ENCODE measurements around the gene TYRP1.

Gene TYRP1

GRCh38 chr9:12680757-12681156, 12.4 kb upstream of the TYRP1 start:
- Histone ChIP-seq H2BK120ac (ENCODE audit: low read depth, low read length) (no peak overlapping the region), H3K36me3 (replicated peaks in 1 of 2; ENCODE audit: control insufficient read depth in 2 of 2, insufficient read depth in 2 of 2, low read length in 2 of 2) (no peaks in the 10 kb centered on the region), H3K18ac (ENCODE audit: low read length) (no peak overlapping the region), H4K91ac (ENCODE audit: low read depth, low read length, poor library complexity) (no peak overlapping the region), H3K27ac (replicated peaks; ENCODE audit: low read length) (no peak overlapping the region), H3K14ac (ENCODE audit: low read length) (no peak overlapping the region), H3K4me2 (ENCODE audit: insufficient read depth, low read length, poor library complexity, severe bottlenecking) (no peak overlapping the region), H2AK5ac (ENCODE audit: low read depth, low read length) (no peak overlapping the region), H3K23ac (ENCODE audit: low read depth, low read length, poor library complexity) (no peak overlapping the region), H2BK12ac (ENCODE audit: low read length) (no peak overlapping the region), H2AFZ (ENCODE audit: low read length) (no peak overlapping the region), H3K4me1 (ENCODE audit: control insufficient read depth in 2 of 2, insufficient read depth in 1 of 2, low read depth in 1 of 2, low read length in 2 of 2) (no peaks in the 10 kb centered on the region), H2BK5ac (ENCODE audit: low read length) (no peak overlapping the region), H2BK15ac (ENCODE audit: low read length) (no peak overlapping the region), H3K9ac (ENCODE audit: low read depth, low read length, poor library complexity) (no peak overlapping the region), H3K27me3 (ENCODE audit: control insufficient read depth in 3 of 3, insufficient read depth in 3 of 3, low read depth in 1 of 3, low read length in 3 of 3) (no peaks in the 10 kb centered on the region), H3K4me3 (ENCODE audit: low read length in 2 of 2) (no peak overlapping the region), H4K8ac (ENCODE audit: low read depth, low read length) (no peak overlapping the region), H3K79me1 (ENCODE audit: low read depth, low read length) (no peaks in the 10 kb centered on the region), H3K9me3 (replicated peaks in 1 of 2; ENCODE audit: control insufficient read depth in 2 of 2, insufficient read depth in 1 of 2, low read depth in 1 of 2, low read length in 2 of 2) (no peaks in the 10 kb centered on the region), H3K4ac (ENCODE audit: low read length) (no peak overlapping the region)
- no peak for DNase-seq (ENCODE audit: low spot score)
- no CpG with 5 or more reads among the region's 3 CpGs for WGBS, 2 donors (ENCODE audit: extremely low coverage in 2 of 2, insufficient read length in 2 of 2, insufficient replicate concordance in 1 of 2)

- H3K4me1 ChIP-seq (ENCODE audit: control insufficient read depth in 2 of 2, insufficient read depth in 1 of 2, low read depth in 1 of 2, low read length in 2 of 2): no peaks in the 10 kb centered on the region
- no peak overlapping the region for H3K4ac ChIP-seq (ENCODE audit: low read length)
- no peak overlapping the region for H2BK12ac ChIP-seq (ENCODE audit: low read length)
- H3K79me1 ChIP-seq (ENCODE audit: low read depth, low read length): no peaks in the 10 kb centered on the region
- DNase-seq (ENCODE audit: low spot score): no peak
- H3K4me2 ChIP-seq (ENCODE audit: insufficient read depth, low read length, poor library complexity, severe bottlenecking): no peak overlapping the region
- no peaks in the 10 kb centered on the region for H3K27me3 ChIP-seq (ENCODE audit: control insufficient read depth in 3 of 3, insufficient read depth in 3 of 3, low read depth in 1 of 3, low read length in 3 of 3)
- no peak overlapping the region for H4K8ac ChIP-seq (ENCODE audit: low read depth, low read length)
- H2BK5ac ChIP-seq (ENCODE audit: low read length): no peak overlapping the region
- no peak overlapping the region for H3K27ac ChIP-seq (replicated peaks; ENCODE audit: low read length)
- no peak overlapping the region for H3K14ac ChIP-seq (ENCODE audit: low read length)
- no peak overlapping the region for H2AK5ac ChIP-seq (ENCODE audit: low read depth, low read length)
- H2BK120ac ChIP-seq (ENCODE audit: low read depth, low read length): no peak overlapping the region
- H3K36me3 ChIP-seq (replicated peaks in 1 of 2; ENCODE audit: control insufficient read depth in 2 of 2, insufficient read depth in 2 of 2, low read length in 2 of 2): no peaks in the 10 kb centered on the region
- H3K23ac ChIP-seq (ENCODE audit: low read depth, low read length, poor library complexity): no peak overlapping the region
- H2AFZ ChIP-seq (ENCODE audit: low read length): no peak overlapping the region
- no peak overlapping the region for H2BK15ac ChIP-seq (ENCODE audit: low read length)
- no peak overlapping the region for H3K4me3 ChIP-seq (ENCODE audit: low read length in 2 of 2)
- H3K18ac ChIP-seq (ENCODE audit: low read length): no peak overlapping the region
- H3K9me3 ChIP-seq (replicated peaks in 1 of 2; ENCODE audit: control insufficient read depth in 2 of 2, insufficient read depth in 1 of 2, low read depth in 1 of 2, low read length in 2 of 2): no peaks in the 10 kb centered on the region
- no peak overlapping the region for H3K9ac ChIP-seq (ENCODE audit: low read depth, low read length, poor library complexity)
- no peak overlapping the region for H4K91ac ChIP-seq (ENCODE audit: low read depth, low read length, poor library complexity)
Observed at GRCh38 chr9:12681620-12682019, 11.6 kb upstream of the TYRP1 start.

- Histone ChIP-seq H3K4me3 (ENCODE audit: low read length in 2 of 2) (no peak overlapping the region), H3K9me3 (replicated peaks in 1 of 2; ENCODE audit: control insufficient read depth in 2 of 2, insufficient read depth in 1 of 2, low read depth in 1 of 2, low read length in 2 of 2) (no peaks in the 10 kb centered on the region), H3K27ac (replicated peaks; ENCODE audit: low read length) (no peak overlapping the region), H2BK120ac (ENCODE audit: low read depth, low read length) (no peak overlapping the region), H4K91ac (ENCODE audit: low read depth, low read length, poor library complexity) (no peak overlapping the region), H3K27me3 (ENCODE audit: control insufficient read depth in 3 of 3, insufficient read depth in 3 of 3, low read depth in 1 of 3, low read length in 3 of 3) (no peaks in the 10 kb centered on the region), H2AK5ac (ENCODE audit: low read depth, low read length) (no peak overlapping the region), H3K23ac (ENCODE audit: low read depth, low read length, poor library complexity) (no peak overlapping the region), H3K18ac (ENCODE audit: low read length) (no peak overlapping the region), H3K14ac (ENCODE audit: low read length) (no peak overlapping the region), H3K36me3 (replicated peaks in 1 of 2; ENCODE audit: control insufficient read depth in 2 of 2, insufficient read depth in 2 of 2, low read length in 2 of 2) (no peaks in the 10 kb centered on the region), H3K4ac (ENCODE audit: low read length) (no peak overlapping the region), H2BK5ac (ENCODE audit: low read length) (no peak overlapping the region), H2AFZ (ENCODE audit: low read length) (peak overlapping the region; percentile 53), H3K4me2 (ENCODE audit: insufficient read depth, low read length, poor library complexity, severe bottlenecking) (no peak overlapping the region), H3K79me1 (ENCODE audit: low read depth, low read length) (no peaks in the 10 kb centered on the region), H3K9ac (ENCODE audit: low read depth, low read length, poor library complexity) (no peak overlapping the region), H4K8ac (ENCODE audit: low read depth, low read length) (no peak overlapping the region), H2BK12ac (ENCODE audit: low read length) (no peak overlapping the region), H3K4me1 (ENCODE audit: control insufficient read depth in 2 of 2, insufficient read depth in 1 of 2, low read depth in 1 of 2, low read length in 2 of 2) (no peaks in the 10 kb centered on the region), H2BK15ac (ENCODE audit: low read length) (no peak overlapping the region)
- no peak for DNase-seq (ENCODE audit: low spot score)
- no CpG with 5 or more reads among the region's 1 CpG for WGBS, 2 donors (ENCODE audit: extremely low coverage in 2 of 2, insufficient read length in 2 of 2, insufficient replicate concordance in 1 of 2)
Observed at GRCh38 chr9:12684974-12685373, 8.2 kb upstream of the TYRP1 start.

DNA sequence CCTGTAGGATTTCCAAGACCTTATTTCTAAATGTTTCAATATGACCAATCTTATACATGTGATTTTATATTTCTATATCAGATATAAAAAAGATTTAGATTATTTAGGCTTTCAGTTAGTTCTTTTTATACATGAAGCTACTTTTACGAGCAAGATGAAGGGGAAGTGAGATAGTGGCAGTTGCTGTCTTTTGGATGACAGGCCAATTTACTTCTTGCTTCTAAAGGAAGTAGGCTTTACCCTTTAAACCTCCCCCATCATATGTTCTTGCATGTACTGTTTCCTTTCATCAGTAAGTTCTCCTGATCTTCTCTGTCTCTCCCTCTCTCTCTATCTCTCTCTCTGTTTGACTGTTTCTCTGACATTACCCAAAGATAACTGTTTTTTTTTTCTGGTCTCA, 4.0 kb upstream of the TYRP1 start:
- WGBS, 2 donors (ENCODE audit: extremely low coverage in 2 of 2, insufficient read length in 2 of 2, insufficient replicate concordance in 1 of 2): no CpG with 5 or more reads among the region's 1 CpG
- H3K23ac ChIP-seq (ENCODE audit: low read depth, low read length, poor library complexity): no peak overlapping the region

More for the DNA sequence above, 4.0 kb upstream of the TYRP1 start:
- H3K4me2 ChIP-seq (ENCODE audit: insufficient read depth, low read length, poor library complexity, severe bottlenecking): no peak overlapping the region
- H3K36me3 ChIP-seq (replicated peaks in 1 of 2; ENCODE audit: control insufficient read depth in 2 of 2, insufficient read depth in 2 of 2, low read length in 2 of 2): no peaks in the 10 kb centered on the region
- no peak overlapping the region for H4K91ac ChIP-seq (ENCODE audit: low read depth, low read length, poor library complexity)
- H3K27me3 ChIP-seq (ENCODE audit: control insufficient read depth in 3 of 3, insufficient read depth in 3 of 3, low read depth in 1 of 3, low read length in 3 of 3): no peaks in the 10 kb centered on the region
- no peak overlapping the region for H2BK5ac ChIP-seq (ENCODE audit: low read length)
- DNase-seq (ENCODE audit: low spot score): no peak
- H3K14ac ChIP-seq (ENCODE audit: low read length): no peak overlapping the region
- peaks cover 0 to 3% of the 10 kb centered on the region in 2 donors for H3K4me1 ChIP-seq (ENCODE audit: control insufficient read depth in 2 of 2, insufficient read depth in 1 of 2, low read depth in 1 of 2, low read length in 2 of 2)
- H2AK5ac ChIP-seq (ENCODE audit: low read depth, low read length): no peak overlapping the region
- H2BK15ac ChIP-seq (ENCODE audit: low read length): no peak overlapping the region
- H3K79me1 ChIP-seq (ENCODE audit: low read depth, low read length): no peaks in the 10 kb centered on the region
- no peak overlapping the region for H2AFZ ChIP-seq (ENCODE audit: low read length)
- no peak overlapping the region for H3K9ac ChIP-seq (ENCODE audit: low read depth, low read length, poor library complexity)
- H4K8ac ChIP-seq (ENCODE audit: low read depth, low read length): no peak overlapping the region
- H3K4me3 ChIP-seq (ENCODE audit: low read length in 2 of 2): no peak overlapping the region
- no peak overlapping the region for H3K27ac ChIP-seq (replicated peaks; ENCODE audit: low read length)
- H2BK120ac ChIP-seq (ENCODE audit: low read depth, low read length): no peak overlapping the region
- H3K9me3 ChIP-seq (replicated peaks in 1 of 2; ENCODE audit: control insufficient read depth in 2 of 2, insufficient read depth in 1 of 2, low read depth in 1 of 2, low read length in 2 of 2): no peaks in the 10 kb centered on the region
- no peak overlapping the region for H3K18ac ChIP-seq (ENCODE audit: low read length)
- no peak overlapping the region for H2BK12ac ChIP-seq (ENCODE audit: low read length)
- no peak overlapping the region for H3K4ac ChIP-seq (ENCODE audit: low read length)
